Measurements from ENCODE around the gene CTDSPL. TPM values are rescaled to one million over a fixed set of nuclear protein-coding genes. Genes with fewer than 3 reads are reported as not detected.

The CTDSPL gene
- total RNA-seq, 1 donor from 2014 or later = 107 TPM

DNA sequence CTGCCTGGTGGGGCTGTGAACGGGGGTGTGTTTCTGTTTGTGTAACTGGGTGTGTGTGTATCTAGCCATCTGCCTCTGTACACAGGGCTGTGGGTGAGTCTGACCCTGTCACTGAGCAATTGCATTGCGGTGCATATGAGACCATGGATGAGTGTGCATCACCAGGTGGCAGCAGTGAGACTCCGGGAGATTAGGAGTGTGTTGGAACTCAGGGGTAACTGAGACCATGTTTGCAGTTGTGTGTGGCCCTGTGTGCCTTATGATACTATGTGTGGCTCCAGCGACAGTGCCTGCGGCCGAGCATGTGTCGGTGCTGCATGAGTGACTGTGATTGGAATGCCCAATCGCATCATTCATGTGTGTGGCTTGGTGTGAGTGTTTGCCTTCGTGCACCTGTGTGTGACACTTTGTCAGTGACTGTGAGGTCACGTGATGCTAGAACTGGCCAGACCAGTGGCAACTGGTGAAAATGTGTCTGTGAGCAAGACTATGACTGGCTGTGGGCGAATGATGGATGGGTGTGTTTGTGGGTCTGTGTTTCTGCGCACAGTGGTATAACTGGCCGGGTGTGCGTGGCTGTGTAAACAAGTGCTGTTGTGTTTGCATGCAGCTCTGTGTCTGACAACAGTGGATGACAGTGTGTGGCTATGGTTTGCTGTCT, 142.9 kb downstream of the CTDSPL start:
- DNase-seq = peak; percentile 79

DNA sequence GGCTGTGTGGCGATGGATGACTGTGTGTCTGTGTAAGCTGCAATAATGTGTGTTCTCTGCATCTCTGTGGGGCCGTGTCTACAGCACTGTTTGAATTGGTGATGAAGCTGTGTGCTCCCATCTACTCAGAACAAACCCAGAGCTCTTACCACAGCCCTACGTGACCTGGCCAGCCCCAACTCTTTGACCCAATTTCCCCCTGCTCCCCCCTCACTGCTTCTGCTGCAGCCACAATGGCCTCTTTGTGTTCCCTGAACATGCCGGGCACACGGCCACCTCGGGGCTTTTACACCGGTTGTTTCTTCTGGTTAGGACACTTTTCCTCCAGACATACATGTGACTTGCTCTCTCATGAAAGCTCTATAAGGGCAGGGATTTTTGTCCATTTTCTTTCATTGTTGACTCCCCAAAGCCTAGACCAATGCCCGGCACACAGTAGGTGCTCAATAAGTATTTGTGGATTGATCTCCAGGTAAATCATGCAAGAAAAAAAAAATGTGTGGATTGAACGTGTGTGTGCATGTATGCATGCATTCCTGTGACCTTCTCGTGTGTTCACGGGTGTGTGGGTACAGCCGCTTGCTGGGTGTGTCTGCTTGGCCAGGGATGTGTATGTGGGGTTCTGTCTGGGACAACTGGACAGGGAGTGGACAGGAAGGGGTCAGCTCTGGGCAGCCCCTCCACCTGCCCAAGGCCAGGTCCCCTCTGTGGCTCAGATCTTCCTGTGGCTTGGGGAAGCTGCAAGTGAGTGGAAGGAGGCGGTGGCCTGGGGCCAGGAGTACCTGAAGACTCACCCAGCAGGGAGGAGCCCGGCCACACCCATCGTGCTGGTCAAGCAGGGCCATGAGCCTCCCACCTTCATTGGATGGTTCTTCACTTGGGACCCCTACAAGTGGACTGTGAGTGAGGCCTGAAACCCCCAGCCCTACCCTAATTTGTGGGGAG, 143.7 kb downstream of the CTDSPL start:
- DNase-seq = no peak

DNA sequence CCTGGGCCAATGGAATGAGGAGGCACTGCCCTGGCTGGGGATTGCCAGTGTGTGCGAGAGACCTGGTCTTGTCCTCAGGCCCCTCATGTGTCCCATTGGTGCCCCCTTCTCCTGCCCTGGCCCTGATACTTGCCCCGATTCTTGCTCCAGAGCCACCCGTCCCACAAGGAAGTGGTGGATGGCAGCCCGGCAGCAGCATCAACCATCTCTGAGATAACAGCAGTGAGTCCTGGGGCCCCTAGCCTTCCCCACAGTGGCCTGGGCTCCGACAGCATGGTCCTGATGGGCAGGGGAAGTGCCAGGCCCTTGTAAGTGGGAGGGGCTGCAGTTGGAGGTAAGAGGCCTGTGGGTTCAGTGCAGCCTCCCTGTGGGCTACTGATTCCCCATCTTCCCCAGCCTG, 144.4 kb downstream of the CTDSPL start:
- no peak for DNase-seq

DNA sequence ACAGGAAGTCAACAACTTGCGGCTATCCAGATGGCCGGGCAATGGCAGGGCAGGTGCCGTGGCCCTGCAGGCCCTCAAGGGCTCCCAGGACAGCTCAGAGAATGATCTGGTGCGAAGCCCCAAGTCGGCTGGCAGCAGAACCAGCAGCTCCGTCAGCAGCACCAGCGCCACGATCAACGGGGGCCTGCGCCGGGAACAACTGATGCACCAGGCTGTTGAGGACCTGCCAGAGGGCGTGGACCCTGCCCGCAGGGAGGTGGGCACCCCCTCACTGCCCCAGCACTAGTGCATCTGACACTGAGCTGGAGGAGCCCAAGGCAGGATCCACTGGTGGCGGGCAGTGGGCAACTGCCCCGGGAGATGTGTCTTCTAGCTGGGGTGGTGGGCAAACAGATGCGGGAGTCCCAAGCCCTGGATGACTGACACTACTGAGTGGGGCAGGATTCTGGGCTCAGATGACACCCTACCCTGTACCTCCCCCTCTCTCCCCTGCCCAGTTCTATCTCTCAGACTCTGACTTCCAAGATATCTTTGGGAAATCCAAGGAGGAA, 144.8 kb downstream of the CTDSPL start:
- no peak for DNase-seq

DNA sequence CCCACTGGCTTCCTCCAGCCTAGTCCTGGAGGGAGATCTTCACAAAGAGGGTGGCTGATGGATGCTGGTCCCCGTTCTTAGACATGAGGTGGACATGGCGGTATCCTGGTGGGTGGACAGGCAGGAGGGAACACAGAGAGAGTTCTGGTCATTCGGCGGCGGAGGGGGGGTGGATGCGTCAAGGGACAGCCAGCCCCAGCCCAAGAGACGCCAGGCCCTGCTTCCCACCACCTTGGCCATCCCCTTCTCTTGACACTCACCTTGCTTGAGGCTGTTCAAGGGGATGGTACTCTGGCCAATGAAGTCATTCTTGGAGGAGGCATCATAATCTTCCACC, 146.0 kb downstream of the CTDSPL start:
- DNase-seq = no peak

DNA sequence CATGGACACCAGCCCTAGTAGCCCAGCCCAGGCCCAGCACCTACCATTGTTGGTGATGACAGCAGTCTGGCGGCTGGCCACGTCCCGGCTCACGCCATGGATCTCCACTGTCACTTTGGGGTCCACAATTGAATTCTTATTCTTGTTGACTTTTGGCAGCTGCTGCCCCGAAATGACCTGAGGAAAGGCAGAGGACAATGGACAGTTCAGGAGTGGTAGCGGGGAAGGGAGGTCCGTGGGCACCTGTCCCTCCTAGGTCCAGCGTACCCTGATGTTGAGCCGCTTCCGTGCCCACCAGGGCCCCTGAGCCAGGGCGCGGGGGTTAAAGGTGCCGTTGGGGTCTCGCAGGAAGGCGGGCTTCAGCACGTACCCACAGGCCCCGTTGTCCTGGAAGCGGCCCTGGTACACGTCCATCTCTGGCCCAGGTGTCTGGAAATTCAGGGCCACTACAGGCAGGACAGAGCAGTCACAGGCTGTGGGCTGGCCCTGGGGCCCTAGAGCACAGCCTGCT, 146.6 kb downstream of the CTDSPL start:
- no peak for DNase-seq

DNA sequence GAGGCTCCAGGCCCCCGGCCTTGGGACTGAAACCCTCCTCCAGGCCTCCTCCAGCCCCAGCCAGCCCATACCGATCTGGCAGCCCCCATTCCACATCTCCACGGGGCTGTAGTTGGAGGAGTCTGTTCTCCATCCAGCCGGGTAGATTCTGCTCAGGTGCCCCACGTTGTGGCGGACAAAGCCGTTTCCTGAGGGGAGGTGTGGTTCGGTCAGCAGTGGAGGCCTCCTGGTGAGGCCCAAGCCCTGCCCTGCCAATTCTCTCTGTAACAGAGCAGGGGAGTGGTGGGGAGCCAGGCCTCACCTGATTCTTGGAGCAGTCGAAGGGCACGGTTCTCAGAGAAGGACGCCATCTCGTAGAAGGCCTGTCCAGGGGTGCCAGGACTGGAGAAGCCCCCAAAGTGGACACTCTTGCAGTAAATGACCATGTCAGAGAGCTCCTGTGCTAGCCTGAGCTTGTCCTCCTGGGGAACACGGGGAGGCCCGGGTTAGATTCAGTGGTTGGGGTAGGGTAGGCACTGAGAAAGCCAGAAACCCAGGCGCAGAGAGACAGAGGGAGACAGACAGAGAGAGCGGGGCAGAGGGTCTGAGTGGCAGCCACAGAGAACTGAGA, 147.4 kb downstream of the CTDSPL start:
- no peak for DNase-seq

DNA sequence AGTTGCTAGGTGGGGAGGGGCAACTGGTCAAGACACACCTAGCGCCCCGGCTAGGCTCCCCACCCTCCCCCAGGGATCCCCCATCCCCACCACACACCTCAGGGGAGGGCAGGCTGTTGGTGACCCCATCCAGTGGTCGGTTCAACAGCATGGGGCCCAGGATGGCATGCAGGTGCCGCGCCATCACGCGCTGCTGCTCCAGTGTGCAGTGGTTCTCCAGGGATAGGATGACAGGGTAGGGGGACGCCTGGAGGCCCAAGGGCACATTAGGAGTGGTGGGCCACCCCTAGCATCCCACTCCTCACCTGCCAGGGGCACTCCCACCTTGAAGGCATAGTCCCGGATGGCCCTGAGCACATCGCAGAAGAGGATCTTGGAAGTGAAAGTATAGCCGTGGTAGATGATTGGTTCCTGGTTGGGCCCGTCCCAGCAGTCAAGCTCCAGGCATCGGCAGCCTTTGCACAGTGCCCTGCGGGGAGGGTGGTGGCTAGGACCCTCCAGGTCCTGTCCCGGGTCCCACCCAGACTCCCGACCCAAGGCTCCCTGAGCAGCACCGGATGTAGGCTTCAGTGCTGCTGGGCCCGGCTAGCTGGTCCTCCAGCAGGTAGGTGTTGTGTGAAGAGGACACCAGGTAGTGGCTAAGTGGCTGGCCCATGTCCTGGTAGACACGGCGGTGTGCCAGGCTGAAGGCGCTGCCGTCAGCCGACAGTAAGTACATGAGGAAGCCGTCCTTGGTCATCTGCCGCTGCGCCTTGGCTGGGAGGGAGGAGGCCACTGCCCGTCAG, 148.3 kb downstream of the CTDSPL start:
- DNase-seq = no peak

DNA sequence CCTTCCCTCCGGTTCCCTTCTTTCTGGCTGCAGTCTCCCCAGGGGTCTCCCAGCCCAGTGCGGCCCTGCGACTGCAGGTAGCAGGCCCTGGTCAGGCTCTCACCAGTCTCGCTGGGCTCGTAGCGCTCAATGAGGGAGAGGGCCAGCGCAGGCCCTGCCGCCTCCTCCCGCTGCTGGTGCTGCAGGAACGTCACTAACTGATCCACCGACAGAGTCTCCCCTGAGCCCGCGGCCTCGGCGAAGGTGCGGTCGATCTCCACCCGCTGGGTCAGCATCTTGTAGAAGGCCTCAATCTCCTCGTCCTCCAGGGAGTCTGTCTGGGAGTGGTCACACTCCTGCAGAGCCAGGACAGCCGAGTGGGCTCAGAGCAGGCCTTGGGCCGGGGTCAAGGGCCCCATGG, 149.4 kb downstream of the CTDSPL start:
- no peak for DNase-seq

DNA sequence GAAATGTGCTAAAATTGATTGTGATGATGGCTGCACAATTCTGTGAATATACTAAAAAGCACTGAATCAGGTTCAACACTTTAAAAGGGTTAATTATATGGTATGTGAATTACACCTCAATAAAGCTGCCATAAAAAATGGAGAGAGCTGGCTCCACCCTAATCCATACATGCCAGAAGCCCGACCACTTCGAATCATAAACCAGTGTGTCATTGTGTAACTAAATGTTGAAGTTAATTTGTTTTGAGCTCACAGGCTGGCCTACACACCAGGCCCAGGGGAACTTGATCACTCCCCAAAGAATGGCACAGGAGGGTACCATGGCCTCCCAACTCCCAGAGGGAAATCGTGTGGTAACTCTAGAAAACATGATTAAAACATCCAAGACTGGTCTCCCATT, 153.8 kb downstream of the CTDSPL start:
- DNase-seq = no peak

DNA sequence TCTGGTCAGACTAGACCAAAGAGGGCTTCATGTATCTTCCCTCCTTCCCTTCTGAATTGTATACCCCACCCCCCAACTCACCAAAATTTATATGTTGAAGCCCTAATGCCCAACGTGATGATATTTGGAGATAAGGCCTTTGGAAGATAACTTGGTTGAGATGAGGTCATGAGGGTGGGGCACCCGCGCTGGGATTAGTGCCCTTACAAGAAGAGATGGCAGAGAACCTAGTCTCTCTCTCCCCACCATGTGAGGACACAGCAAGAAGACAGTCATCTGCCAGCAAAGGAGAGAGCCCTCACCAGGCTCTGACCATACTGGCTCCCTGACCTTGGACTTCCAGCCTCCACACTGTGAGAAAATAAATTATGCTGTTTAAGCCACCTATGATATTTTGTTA, 154.3 kb downstream of the CTDSPL start:
- no peak for DNase-seq

DNA sequence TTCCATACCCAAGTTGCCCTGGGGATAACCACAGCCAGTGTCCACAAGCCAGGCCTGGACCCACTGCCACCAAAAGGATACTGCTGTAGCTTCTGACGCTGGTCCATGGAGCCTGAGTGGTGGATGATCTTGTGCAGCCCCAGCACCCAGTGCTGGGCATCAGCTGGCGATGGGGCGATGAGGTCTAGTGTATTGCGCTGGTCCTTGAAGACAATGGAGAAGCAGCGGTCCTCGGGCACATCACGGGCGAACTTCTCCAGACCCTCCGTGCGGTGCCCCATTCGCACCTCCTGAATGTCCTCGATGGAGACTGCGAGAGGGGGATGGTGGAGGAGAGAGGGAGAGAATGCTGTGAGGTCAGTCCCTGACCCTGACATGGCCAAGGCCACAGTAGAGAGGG, 154.7 kb downstream of the CTDSPL start:
- no peak for DNase-seq

DNA sequence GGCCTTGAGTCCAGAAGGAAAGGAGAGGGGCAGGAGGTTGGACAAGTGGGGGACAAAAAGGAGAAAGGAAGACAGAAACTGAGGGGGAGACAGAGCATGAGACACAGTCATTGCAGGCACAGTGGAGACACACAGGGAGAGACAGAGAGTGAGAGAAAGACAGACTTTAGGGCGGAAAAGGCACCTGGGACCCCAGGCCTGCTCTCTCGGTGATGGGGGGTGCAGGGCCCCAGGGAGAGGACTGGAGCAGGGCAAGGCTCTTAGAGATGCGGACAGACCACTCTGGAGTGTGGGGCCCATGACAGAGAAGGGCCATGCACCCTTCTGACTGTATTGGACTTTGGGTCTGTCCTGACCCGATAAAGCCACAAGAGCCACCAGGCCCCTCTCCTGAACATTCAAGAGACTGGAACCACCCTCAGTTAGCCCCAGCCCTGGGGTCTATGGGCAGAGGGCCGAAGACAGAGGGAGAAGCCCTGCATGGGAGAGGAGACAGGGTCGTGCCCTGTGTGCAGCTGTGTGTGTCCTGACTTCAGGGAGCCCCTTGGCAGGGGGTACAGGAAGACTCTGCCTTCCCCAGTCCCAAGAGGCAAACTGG, 155.3 kb downstream of the CTDSPL start:
- no peak for DNase-seq

DNA sequence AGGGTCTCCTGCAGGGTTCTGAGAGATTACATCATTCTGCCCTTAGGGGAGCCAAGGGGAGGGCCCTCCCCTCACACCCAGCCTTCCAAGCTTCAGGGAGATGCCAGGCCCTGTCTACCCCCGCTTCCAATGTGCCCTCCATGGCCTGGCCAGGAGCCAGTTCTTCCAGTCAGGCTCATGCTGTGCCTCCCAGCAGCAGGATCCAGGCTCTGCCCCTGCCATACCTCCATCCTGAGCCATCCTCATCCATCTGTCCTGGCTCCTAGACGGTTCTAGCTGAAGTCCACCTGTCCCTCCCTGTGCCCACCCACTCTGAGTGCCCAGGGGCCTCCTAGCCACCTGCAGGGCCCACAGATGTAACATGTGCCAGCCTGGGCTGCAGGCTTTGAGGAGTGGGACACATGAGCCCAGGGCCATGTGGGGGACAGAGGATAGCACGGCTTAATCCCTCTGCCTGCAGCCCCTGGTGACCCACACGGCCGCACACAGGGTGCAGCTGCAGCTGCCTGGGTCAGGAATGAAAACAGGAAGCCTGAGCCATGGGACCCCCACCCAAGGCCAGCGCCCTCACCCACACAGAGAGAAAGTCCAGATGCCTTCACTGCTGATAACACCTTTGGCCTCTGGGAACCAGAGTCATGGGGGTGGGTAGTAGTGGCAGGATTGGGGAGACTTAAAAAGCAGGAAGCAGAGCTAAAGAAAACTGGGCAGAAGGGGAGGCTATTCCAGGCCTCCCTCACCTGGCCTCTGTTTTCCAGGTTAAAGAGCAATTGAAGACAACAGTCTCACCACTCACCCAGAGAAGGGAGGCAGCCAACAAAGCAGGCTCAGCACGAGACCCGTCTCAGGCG, 156.0 kb downstream of the CTDSPL start:
- DNase-seq = no peak

DNA sequence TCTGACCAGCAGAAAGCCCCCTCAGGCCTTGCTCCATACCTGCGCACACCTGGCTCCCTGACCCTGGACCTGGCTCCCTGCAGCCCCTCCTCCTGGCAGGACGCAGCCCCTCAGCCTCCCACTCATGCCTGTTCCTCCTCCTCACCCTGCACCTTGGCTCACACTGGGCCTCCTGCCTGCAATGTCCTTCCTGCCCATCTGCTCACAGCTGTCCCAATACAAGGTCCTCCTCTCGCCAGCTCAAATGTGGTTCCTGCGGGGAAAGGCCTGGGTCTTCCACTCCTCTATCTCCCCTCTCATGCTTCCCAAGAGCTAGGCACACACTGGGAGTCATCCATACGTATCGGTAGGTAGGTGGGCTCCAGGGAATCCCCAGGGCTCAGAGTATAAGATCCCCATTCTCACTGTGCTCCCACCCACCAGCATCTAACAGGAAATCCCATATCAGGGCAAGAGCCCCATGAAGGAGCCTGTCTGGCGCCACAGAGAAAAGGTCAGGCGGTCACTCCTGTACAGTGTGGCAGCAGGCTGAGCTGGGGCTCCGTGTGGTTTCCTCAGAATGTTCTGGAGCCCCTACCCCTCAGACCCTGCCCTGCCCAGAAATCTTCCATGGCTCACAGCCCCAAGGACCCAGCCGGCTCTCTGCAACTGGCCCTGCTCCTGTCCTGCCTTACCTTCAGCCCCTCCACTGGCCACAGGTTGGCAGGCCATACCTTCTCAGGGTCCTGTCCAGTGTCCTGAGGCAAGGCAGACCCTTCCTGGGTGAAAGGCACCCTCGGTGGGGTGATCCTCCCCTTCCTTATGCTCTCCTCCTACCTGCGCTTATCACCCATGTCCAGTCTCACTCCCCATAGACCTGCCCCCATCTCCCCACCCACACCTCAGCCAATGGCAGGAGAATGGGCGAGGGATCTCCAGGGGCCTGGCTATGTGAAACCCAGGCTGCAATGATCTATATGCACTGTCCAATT, 156.9 kb downstream of the CTDSPL start:
- no peak for DNase-seq

DNA sequence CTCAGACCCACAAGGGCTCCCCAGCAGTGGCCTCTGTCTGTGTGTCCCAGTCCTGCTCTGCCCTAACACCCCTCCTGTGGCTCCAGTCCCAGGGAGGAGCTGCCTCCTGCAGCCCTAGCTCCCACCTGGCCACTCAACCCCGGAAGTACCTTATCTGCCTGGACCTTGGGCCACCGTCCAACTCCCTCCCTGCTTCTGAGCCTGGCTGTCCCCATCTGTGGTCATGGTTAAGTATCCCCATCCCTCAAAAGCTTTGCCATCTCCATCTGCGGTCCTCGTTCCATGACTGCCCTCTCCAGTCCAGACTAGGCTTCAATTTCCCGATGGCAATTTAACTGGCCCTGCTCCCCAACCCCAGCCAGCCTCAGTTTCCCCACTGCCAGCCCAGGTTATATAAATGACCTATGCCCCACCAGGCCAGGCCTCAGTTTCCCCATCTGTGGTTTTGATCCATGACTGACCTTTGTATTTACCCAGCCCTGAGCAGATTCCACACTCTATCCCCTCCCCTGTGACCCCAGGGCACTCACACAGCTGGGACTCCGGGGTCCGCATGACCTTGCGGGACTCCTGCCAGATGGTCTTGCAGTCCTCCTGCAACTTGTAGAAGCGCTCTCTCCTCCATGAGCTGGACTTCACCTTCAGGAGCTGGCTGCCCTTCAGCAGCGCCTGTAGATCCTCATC, 158.1 kb downstream of the CTDSPL start:
- no peak for DNase-seq

DNA sequence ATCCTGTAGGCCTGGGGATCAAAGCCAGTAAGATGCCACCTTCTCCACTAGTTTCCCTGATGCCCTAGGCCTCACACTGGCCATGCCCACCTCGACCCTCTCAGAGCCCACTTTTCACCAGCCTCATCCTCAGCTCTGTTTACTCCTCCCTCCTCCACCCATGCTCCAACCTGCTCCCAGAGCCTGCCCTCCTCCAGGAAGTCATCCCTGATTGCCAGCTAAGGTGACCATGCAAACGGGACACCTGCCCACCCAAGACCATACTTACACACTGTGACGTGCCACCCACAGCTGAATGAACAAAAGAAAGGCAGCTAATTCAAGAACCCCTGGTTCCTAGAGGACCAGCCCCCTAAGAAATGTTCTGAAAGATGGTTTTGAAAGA, 158.7 kb downstream of the CTDSPL start:
- DNase-seq = no peak

DNA sequence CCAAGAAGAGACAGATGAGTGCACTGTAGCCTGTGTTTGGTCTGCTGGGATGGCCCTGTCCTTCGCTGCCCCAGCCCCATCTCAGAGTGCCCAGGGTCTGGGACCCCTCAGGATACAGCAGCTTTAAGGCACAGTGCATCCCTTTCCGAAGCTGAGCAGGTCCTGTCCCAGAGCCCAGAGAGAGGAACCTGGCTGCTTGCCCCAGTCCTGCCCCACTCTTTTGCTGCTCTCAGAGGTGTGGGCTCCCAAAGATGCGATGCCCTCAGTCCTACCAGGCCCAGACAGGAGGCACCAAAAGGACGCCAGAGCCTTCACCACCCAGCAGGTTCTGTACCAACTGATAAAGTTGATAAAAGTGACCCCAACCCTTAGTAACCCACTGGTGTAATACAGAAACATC, 159.5 kb downstream of the CTDSPL start:
- DNase-seq = no peak

DNA sequence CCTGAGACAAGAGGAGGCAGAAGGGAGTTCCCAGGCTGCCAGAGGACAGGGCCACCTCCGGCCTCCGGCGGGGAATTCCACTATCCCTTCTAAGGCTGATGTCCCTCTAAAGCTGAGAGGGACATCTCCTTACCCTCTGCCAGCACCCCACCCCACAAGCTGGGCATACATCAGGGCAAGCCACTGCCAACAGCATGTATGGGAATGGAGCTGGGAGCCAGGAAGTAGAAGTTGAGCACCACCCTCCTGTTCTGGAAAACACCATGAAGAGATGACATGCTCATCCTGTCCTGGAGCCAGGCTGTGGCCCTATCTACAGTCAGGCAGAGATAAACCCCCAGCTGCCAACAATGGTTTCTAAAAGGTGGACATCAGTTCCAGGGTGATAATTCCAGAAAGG, 160.6 kb downstream of the CTDSPL start:
- DNase-seq = no peak

All from dermis blood vessel endothelial cell (primary cell).